ENCODE results near the gene SLC2A1. TPM values are rescaled to one million over a fixed set of nuclear protein-coding genes. Genes with fewer than 3 reads are reported as not detected.

Gene SLC2A1
- total RNA-seq, 1 experiment from 2014 or later = 83.8 TPM

DNA sequence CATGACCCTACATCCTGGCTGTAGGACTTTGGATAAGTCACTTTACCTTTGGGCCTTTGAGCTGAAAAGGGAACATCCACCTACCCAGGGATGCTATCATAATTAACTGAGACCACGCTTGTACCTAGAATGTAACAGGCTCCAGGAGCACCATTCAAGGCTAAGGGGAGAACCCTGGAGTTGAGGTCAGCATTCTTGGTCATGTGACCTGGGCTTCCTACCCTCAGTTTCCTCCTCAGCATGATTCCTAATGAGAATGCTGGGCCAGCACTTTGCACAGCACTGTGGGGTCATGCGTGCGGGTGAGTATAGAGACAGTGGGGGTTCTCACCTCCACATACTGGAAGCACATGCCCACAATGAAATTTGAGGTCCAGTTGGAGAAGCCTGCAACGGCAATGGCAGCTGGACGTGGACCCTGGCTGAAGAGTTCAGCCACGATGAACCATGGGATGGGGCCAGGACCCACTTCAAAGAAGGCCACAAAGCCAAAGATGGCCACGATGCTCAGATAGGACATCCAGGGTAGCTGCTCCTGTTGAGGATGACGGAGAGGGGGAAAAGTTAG lies 31.3 kb downstream of the SLC2A1 start:
- no peak overlapping the region for H2AFZ ChIP-seq (ENCODE audit: low read length)
- peaks cover 16% of the 10 kb centered on the region for H4K20me1 ChIP-seq (ENCODE audit: insufficient read depth, low read depth, low read length)
- H3K4me2 ChIP-seq (ENCODE audit: low read depth, low read length, poor library complexity, severe bottlenecking) = no peak overlapping the region
- DNase-seq = peak; percentile 37
- peaks cover 43% of the 10 kb centered on the region for H3K4me1 ChIP-seq (ENCODE audit: low read length)
- H3K9me3 ChIP-seq (ENCODE audit: low read length) = no peaks in the 10 kb centered on the region
- H3K79me2 ChIP-seq (ENCODE audit: low read length) = peaks cover 8% of the 10 kb centered on the region
- no peak overlapping the region for H3K4me3 ChIP-seq (ENCODE audit: low read length)
- no peaks in the 10 kb centered on the region for H3K27me3 ChIP-seq (ENCODE audit: low read length)
- no peak overlapping the region for H3K27ac ChIP-seq (ENCODE audit: low read length)
- H3K9ac ChIP-seq (ENCODE audit: low read length) = no peak overlapping the region
- H3K36me3 ChIP-seq (ENCODE audit: insufficient read depth, low read length) = peaks cover 28% of the 10 kb centered on the region; the same call in 1 of the 2 replicates
- no peaks in the 10 kb centered on the region for H3K9me2 ChIP-seq (replicated peaks; ENCODE audit: insufficient read depth, low read length)

DNA sequence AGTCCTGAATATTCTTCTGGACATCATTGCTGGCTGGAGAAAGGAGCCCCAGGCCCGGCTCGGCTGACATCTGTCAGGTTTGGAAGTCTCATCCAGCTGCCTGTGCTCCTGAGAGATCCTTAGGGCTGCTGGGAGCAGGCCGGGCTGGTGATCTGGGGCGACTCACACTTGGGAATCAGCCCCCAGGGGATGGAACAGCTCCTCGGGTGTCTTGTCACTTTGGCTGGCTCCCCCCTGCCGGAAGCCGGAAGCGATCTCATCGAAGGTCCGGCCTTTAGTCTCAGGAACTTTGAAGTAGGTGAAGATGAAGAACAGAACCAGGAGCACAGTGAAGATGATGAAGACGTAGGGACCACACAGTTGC lies 31.8 kb downstream of the SLC2A1 start:
- Histone ChIP-seq H3K4me2 (ENCODE audit: low read depth, low read length, poor library complexity, severe bottlenecking) (no peak overlapping the region), H3K9me2 (replicated peaks; ENCODE audit: insufficient read depth, low read length) (no peaks in the 10 kb centered on the region), H3K36me3 (ENCODE audit: insufficient read depth, low read length) (peaks cover 28% of the 10 kb centered on the region; the same call in 1 of the 2 replicates), H3K9ac (ENCODE audit: low read length) (no peak overlapping the region), H3K9me3 (ENCODE audit: low read length) (no peaks in the 10 kb centered on the region), H3K4me3 (ENCODE audit: low read length) (no peak overlapping the region), H2AFZ (ENCODE audit: low read length) (no peak overlapping the region), H3K4me1 (ENCODE audit: low read length) (peaks cover 38% of the 10 kb centered on the region), H3K27me3 (ENCODE audit: low read length) (no peaks in the 10 kb centered on the region), H4K20me1 (ENCODE audit: insufficient read depth, low read depth, low read length) (peaks cover 14% of the 10 kb centered on the region), H3K27ac (ENCODE audit: low read length) (0 out of 2 replicates have a peak overlapping the region, but pooled peaks have one; percentile 80), H3K79me2 (ENCODE audit: low read length) (peaks cover 4% of the 10 kb centered on the region)
- no peak for DNase-seq

GRCh38 chr1:42926235-42926878 lies 32.3 kb downstream of the SLC2A1 start:
- peak overlapping the region; percentile 66; the same call in 1 of the 2 replicates for H3K9ac ChIP-seq (ENCODE audit: low read length)
- H3K9me2 ChIP-seq (replicated peaks; ENCODE audit: insufficient read depth, low read length) = no peaks in the 10 kb centered on the region
- H3K9me3 ChIP-seq (ENCODE audit: low read length) = no peaks in the 10 kb centered on the region
- H3K4me3 ChIP-seq (ENCODE audit: low read length) = no peak overlapping the region; the same call in 1 of the 2 replicates
- peaks cover 35% of the 10 kb centered on the region for H3K4me1 ChIP-seq (ENCODE audit: low read length)
- H3K4me2 ChIP-seq (ENCODE audit: low read depth, low read length, poor library complexity, severe bottlenecking) = peak overlapping the region; percentile 56
- no peaks in the 10 kb centered on the region for H3K27me3 ChIP-seq (ENCODE audit: low read length)
- H4K20me1 ChIP-seq (ENCODE audit: insufficient read depth, low read depth, low read length) = peaks cover 11% of the 10 kb centered on the region; the same call in 1 of the 2 replicates
- peak; percentile 39 for DNase-seq
- H3K79me2 ChIP-seq (ENCODE audit: low read length) = peaks cover 3% of the 10 kb centered on the region
- no peak overlapping the region for H2AFZ ChIP-seq (ENCODE audit: low read length)
- H3K36me3 ChIP-seq (ENCODE audit: insufficient read depth, low read length) = peaks cover 28% of the 10 kb centered on the region; the same call in 1 of the 2 replicates
- H3K27ac ChIP-seq (ENCODE audit: low read length) = 0 out of 2 replicates have a peak overlapping the region, but pooled peaks have one; percentile 80

- Histone ChIP-seq H3K36me3 (ENCODE audit: insufficient read depth, low read length) (peaks cover 23% of the 10 kb centered on the region; the same call in 1 of the 2 replicates), H3K79me2 (ENCODE audit: low read length) (no peaks in the 10 kb centered on the region), H2AFZ (ENCODE audit: low read length) (no peak overlapping the region), H3K4me1 (ENCODE audit: low read length) (peaks cover 35% of the 10 kb centered on the region), H3K9ac (ENCODE audit: low read length) (peak overlapping the region; percentile 66), H3K27ac (ENCODE audit: low read length) (peak overlapping the region; percentile 80), H3K27me3 (ENCODE audit: low read length) (no peaks in the 10 kb centered on the region), H4K20me1 (ENCODE audit: insufficient read depth, low read depth, low read length) (0 out of 2 replicates have a peak, but pooled peaks cover under 1% of the 10 kb centered on the region), H3K4me3 (ENCODE audit: low read length) (peak overlapping the region; percentile 67), H3K9me3 (ENCODE audit: low read length) (no peaks in the 10 kb centered on the region), H3K9me2 (replicated peaks; ENCODE audit: insufficient read depth, low read length) (no peaks in the 10 kb centered on the region), H3K4me2 (ENCODE audit: low read depth, low read length, poor library complexity, severe bottlenecking) (peak overlapping the region; percentile 73)
- peak; percentile 63 for DNase-seq
Measured at GRCh38 chr1:42924851-42925760, 33.6 kb downstream of the SLC2A1 start.

GRCh38 chr1:42924082-42924850 lies 34.4 kb downstream of the SLC2A1 start:
- Histone ChIP-seq H3K4me1 (ENCODE audit: low read length) (peaks cover 35% of the 10 kb centered on the region), H3K4me2 (ENCODE audit: low read depth, low read length, poor library complexity, severe bottlenecking) (peak overlapping the region; percentile 73), H2AFZ (ENCODE audit: low read length) (peak overlapping the region; percentile 80; the same call in 1 of the 2 replicates), H3K9me2 (replicated peaks; ENCODE audit: insufficient read depth, low read length) (no peaks in the 10 kb centered on the region), H3K27me3 (ENCODE audit: low read length) (no peaks in the 10 kb centered on the region), H3K36me3 (ENCODE audit: insufficient read depth, low read length) (peaks cover 23% of the 10 kb centered on the region; the same call in 1 of the 2 replicates), H3K9ac (ENCODE audit: low read length) (peak overlapping the region; percentile 66), H4K20me1 (ENCODE audit: insufficient read depth, low read depth, low read length) (no peaks in the 10 kb centered on the region), H3K27ac (ENCODE audit: low read length) (peak overlapping the region; percentile 80), H3K9me3 (ENCODE audit: low read length) (no peaks in the 10 kb centered on the region), H3K79me2 (ENCODE audit: low read length) (no peaks in the 10 kb centered on the region), H3K4me3 (ENCODE audit: low read length) (peak overlapping the region; percentile 67)
- peak; percentile 96 for DNase-seq

- H3K4me1 ChIP-seq (ENCODE audit: low read length) = peaks cover 35% of the 10 kb centered on the region
- peaks cover 22% of the 10 kb centered on the region; the same call in 1 of the 2 replicates for H3K36me3 ChIP-seq (ENCODE audit: insufficient read depth, low read length)
- H3K9me2 ChIP-seq (replicated peaks; ENCODE audit: insufficient read depth, low read length) = no peaks in the 10 kb centered on the region
- no peaks in the 10 kb centered on the region for H3K9me3 ChIP-seq (ENCODE audit: low read length)
- no peak for DNase-seq
- no peaks in the 10 kb centered on the region for H3K79me2 ChIP-seq (ENCODE audit: low read length)
- peak overlapping the region; percentile 66 for H3K9ac ChIP-seq (ENCODE audit: low read length)
- H4K20me1 ChIP-seq (ENCODE audit: insufficient read depth, low read depth, low read length) = no peaks in the 10 kb centered on the region
- H3K27me3 ChIP-seq (ENCODE audit: low read length) = no peaks in the 10 kb centered on the region
- H3K4me2 ChIP-seq (ENCODE audit: low read depth, low read length, poor library complexity, severe bottlenecking) = peak overlapping the region; percentile 73
- peak overlapping the region; percentile 67 for H3K4me3 ChIP-seq (ENCODE audit: low read length)
- peak overlapping the region; percentile 80 for H3K27ac ChIP-seq (ENCODE audit: low read length)
- H2AFZ ChIP-seq (ENCODE audit: low read length) = peak overlapping the region; percentile 80; the same call in 1 of the 2 replicates
Measured at GRCh38 chr1:42923367-42924081, 35.1 kb downstream of the SLC2A1 start.

GRCh38 chr1:42922687-42923366 lies 35.8 kb downstream of the SLC2A1 start:
- Histone ChIP-seq H3K36me3 (ENCODE audit: insufficient read depth, low read length) (peaks cover 17% of the 10 kb centered on the region; the same call in 1 of the 2 replicates), H3K4me1 (ENCODE audit: low read length) (peaks cover 35% of the 10 kb centered on the region), H3K9me2 (replicated peaks; ENCODE audit: insufficient read depth, low read length) (no peaks in the 10 kb centered on the region), H3K4me3 (ENCODE audit: low read length) (peak overlapping the region; percentile 67), H4K20me1 (ENCODE audit: insufficient read depth, low read depth, low read length) (no peaks in the 10 kb centered on the region), H3K27ac (ENCODE audit: low read length) (peak overlapping the region; percentile 53; the same call in 1 of the 2 replicates), H3K79me2 (ENCODE audit: low read length) (no peaks in the 10 kb centered on the region), H2AFZ (ENCODE audit: low read length) (peak overlapping the region; percentile 76; the same call in 1 of the 2 replicates), H3K4me2 (ENCODE audit: low read depth, low read length, poor library complexity, severe bottlenecking) (peak overlapping the region; percentile 73), H3K9ac (ENCODE audit: low read length) (peak overlapping the region; percentile 66), H3K9me3 (ENCODE audit: low read length) (no peaks in the 10 kb centered on the region), H3K27me3 (ENCODE audit: low read length) (no peaks in the 10 kb centered on the region)
- DNase-seq = peak; percentile 90
